GM12865 (cell line): ENCODE measurements around the gene PCSK9.

Source experiments
- DNase-seq: peaks from one replicate; pipeline ENCODE4 v3.0.0; 2010; ENCODE audit warnings: low read depth
- H3K4me3 ChIP-seq: 2 replicates; pipeline ENCODE4 v1.5.1; 2011; ENCODE audit warnings: mild to moderate bottlenecking, low read depth, low read length, control low read depth
- CTCF ChIP-seq: IDR thresholded peaks from 2 replicates; pipeline ENCODE4 v1.5.1; 2011; ENCODE audit warnings: low read length, control low read depth, low read depth, inconsistent platforms; ENCODE audit not compliant: insufficient read depth; ENCODE audit errors: missing control alignments

The PCSK9 gene

GRCh38 chr1:55052221-55053142 lies 13.1 kb downstream of the PCSK9 start:
- TF ChIP-seq CTCF = no peak
- DNase-seq = no peak
- H3K4me3 ChIP-seq = no peak overlapping the region

- no peak for TF ChIP-seq CTCF
- DNase-seq = no peak
- no peak overlapping the region for H3K4me3 ChIP-seq
These were observed 14.1 kb downstream of the PCSK9 start for GRCh38 chr1:55053265-55053954.

- no peak overlapping the region for H3K4me3 ChIP-seq
- no peak for TF ChIP-seq CTCF
- no peak for DNase-seq
These were observed 15.0 kb downstream of the PCSK9 start for GRCh38 chr1:55054396-55054795.

- no peak for DNase-seq
- no peak for TF ChIP-seq CTCF
- H3K4me3 ChIP-seq = no peak overlapping the region
These were observed 15.9 kb downstream of the PCSK9 start for GRCh38 chr1:55055084-55055882.

- no peak for TF ChIP-seq CTCF
- H3K4me3 ChIP-seq = no peak overlapping the region
- DNase-seq = no peak
These were observed 16.7 kb downstream of the PCSK9 start for GRCh38 chr1:55055951-55056631.

GRCh38 chr1:55056632-55056992 lies 17.3 kb downstream of the PCSK9 start:
- no peak for TF ChIP-seq CTCF
- H3K4me3 ChIP-seq = no peak overlapping the region
- no peak for DNase-seq
